K562 (cell line): Measurements from ENCODE around the gene SCFD2. TPM values are rescaled to one million over a fixed set of nuclear protein-coding genes. Genes with fewer than 3 reads are reported as not detected.

Source experiments
- ATAC-seq: fragments of 200-7000 bp; cut with Tn5 transposase; 3 replicates; pipeline ENCODE4 v1.9.1; 2020; ENCODE audit warnings: moderate library complexity
- BruUV-seq: library from RNA; stranded (reverse); fragments of 400-500 nt; replicated peaks from 2 replicates; lab custom pipeline; 2021; lab: Mats Ljungman, UMichigan
- CTCF ChIA-PET: fragments of 300-600 bp; formaldehyde crosslinking; extraction: SDS; loops from one replicate; lab custom pipeline; 2021; ENCODE audit warnings: low intra/inter-chr PET ratio; lab: Yijun Ruan, JAX
- POLR2A ChIA-PET: fragments of 300-600, 350-650 bp; sonication (Branson Sonifier 250); formaldehyde crosslinking; extraction: SDS; loops from one replicate; lab custom pipeline; 2021; ENCODE audit warnings: antibody characterized with exemption, inconsistent platforms; lab: Yijun Ruan, JAX
- DNase-seq, 4 experiments: peaks; one replicate each; pipeline versions ENCODE4 v3.0.0 to v3.0.0-alpha.2; 2011 to 2018; ENCODE audit warnings: low spot score in 3 of 4, mixed read lengths in 3 of 4; ENCODE audit errors: extremely low read depth in 1 of 4
- FAIRE-seq: peaks from 2 replicates; lab custom pipeline; 2011; peaks lifted over from hg19 to GRCh38; lab: Jason Lieb, UNC
- H2AFZ ChIP-seq: 2 replicates; pipeline ENCODE4 v1.6.0; 2011; ENCODE audit warnings: low read depth, low read length, control low read depth, inconsistent platforms
- H3K27ac ChIP-seq: fragments of 200-600 bp; 3 replicates; pipeline ENCODE4 v1.8.0; 2011; ENCODE audit warnings: low read depth, mild to moderate bottlenecking, control low read depth, inconsistent platforms, low read length, moderate library complexity, mixed read lengths; ENCODE audit errors: extremely low read depth
- H3K27me3 ChIP-seq, 2 experiments: fragments of 300-600 bp in 1 of 2; 2 replicates in 1 of 2; 3 replicates in 1 of 2; pipeline versions ENCODE4 v1.6.0 to v1.8.0; 2011; ENCODE audit warnings: inconsistent platforms in 2 of 2, low read length in 2 of 2, mild to moderate bottlenecking in 1 of 2, mixed read lengths in 1 of 2, moderate library complexity in 1 of 2; ENCODE audit not compliant: control insufficient read depth in 2 of 2, insufficient read depth in 2 of 2
- H3K36me3 ChIP-seq: fragments of 300-600 bp; 3 replicates; pipeline ENCODE4 v1.8.0; 2011; ENCODE audit warnings: mild to moderate bottlenecking, low read length, inconsistent platforms; ENCODE audit not compliant: control insufficient read depth, insufficient read depth
- H3K4me1 ChIP-seq, 2 experiments: fragments of 200-600 bp in 1 of 2; replicated peaks in 1 of 2; 2 replicates in 1 of 2; 3 replicates in 1 of 2; pipeline versions ENCODE4 v1.5.1 to v1.8.0; 2011; ENCODE audit warnings: inconsistent platforms in 2 of 2, low read length in 2 of 2, mild to moderate bottlenecking in 1 of 2, mixed read lengths in 1 of 2, moderate library complexity in 1 of 2; ENCODE audit not compliant: control insufficient read depth in 2 of 2, insufficient read depth in 2 of 2
- H3K4me2 ChIP-seq: 2 replicates; pipeline ENCODE4 v1.6.1; 2011; ENCODE audit warnings: low read length, control low read depth, inconsistent platforms, mixed read lengths; ENCODE audit not compliant: insufficient read depth
- H3K4me3 ChIP-seq: fragments of 200-600 bp; sonication (generic), shearing (Covaris generic); 2 replicates; pipeline ENCODE4 v1.5.1; 2016; ENCODE audit warnings: control low read depth, inconsistent platforms
- H3K79me2 ChIP-seq: fragments of 200-600 bp; 3 replicates; pipeline ENCODE4 v1.8.0; 2011; ENCODE audit warnings: low read length, inconsistent platforms; ENCODE audit not compliant: control insufficient read depth, insufficient read depth
- H3K9ac ChIP-seq, 2 experiments: 2 replicates each; pipeline versions ENCODE4 v1.6.0 to v1.6.1; 2011; ENCODE audit warnings: low read depth in 2 of 2, low read length in 2 of 2, control low read depth in 1 of 2, inconsistent platforms in 1 of 2, mild to moderate bottlenecking in 1 of 2, mixed read lengths in 1 of 2; ENCODE audit not compliant: insufficient read depth in 1 of 2
- H3K9me1 ChIP-seq: one replicate; pipeline ENCODE4 v1.6.0; 2011; ENCODE audit warnings: inconsistent platforms, mild to moderate bottlenecking, low read length, moderate library complexity; ENCODE audit not compliant: control insufficient read depth, insufficient read depth
- H3K9me3 ChIP-seq: replicated peaks from 2 replicates; pipeline ENCODE4 v1.5.1; 2011; ENCODE audit warnings: low read depth, low read length, inconsistent platforms; ENCODE audit not compliant: control insufficient read depth, insufficient read depth
- H4K20me1 ChIP-seq: replicated peaks from 2 replicates; pipeline ENCODE4 v1.6.1; 2011; ENCODE audit warnings: low read length, inconsistent platforms, mixed read lengths; ENCODE audit not compliant: control insufficient read depth, insufficient read depth
- BDP1 ChIP-seq: IDR thresholded peaks from 3 replicates; pipeline ENCODE4 v1.6.1; 2011; ENCODE audit not compliant: insufficient read length, insufficient read depth
- DIDO1 ChIP-seq: fragments of 450-650 bp; IDR thresholded peaks from 2 replicates; pipeline ENCODE4 v1.6.1; 2016; ENCODE audit warnings: low read depth, missing biosample characterization, missing genetic modification characterization
- ESRRA ChIP-seq: fragments of 450-650 bp; IDR thresholded peaks from 2 replicates; pipeline ENCODE4 v1.6.1; 2014; ENCODE audit warnings: low read depth, mild to moderate bottlenecking, moderate library complexity, borderline replicate concordance
- HINFP ChIP-seq: fragments of 450-650 bp; conservative IDR thresholded peaks from 2 replicates; pipeline ENCODE4 v1.6.1; 2016; ENCODE audit warnings: missing genetic modification characterization, low read depth, mild to moderate bottlenecking, control low read depth, missing compliant biosample characterization
- KDM1A ChIP-seq, 2 experiments: fragments of 450-650 bp; IDR thresholded peaks; 2 replicates each; pipeline ENCODE4 v1.6.1; 2016; ENCODE audit warnings: mild to moderate bottlenecking in 2 of 2
- LEF1 ChIP-seq: fragments of 450-650 bp; IDR thresholded peaks from 2 replicates; pipeline ENCODE4 v1.6.1; 2016; ENCODE audit warnings: mild to moderate bottlenecking
- PML ChIP-seq: IDR thresholded peaks from 2 replicates; pipeline ENCODE4 v1.6.1; 2012; ENCODE audit warnings: low read length, inconsistent platforms
- POLR2G ChIP-seq: fragments of 200-400 bp; formaldehyde crosslinking; IDR thresholded peaks from 2 replicates; pipeline ENCODE4 v1.6.1; 2017; ENCODE audit warnings: low read depth, mild to moderate bottlenecking, antibody characterized with exemption, low read length, moderate library complexity
- POU5F1 ChIP-seq: fragments of 150-350 bp; IDR thresholded peaks from 2 replicates; pipeline ENCODE4 v1.6.1; 2014; ENCODE audit warnings: borderline replicate concordance, low read length, low read depth, mild to moderate bottlenecking; ENCODE audit not compliant: partially characterized antibody
- SMAD1 ChIP-seq: fragments of 150-350 bp; IDR thresholded peaks from 2 replicates; pipeline ENCODE4 v1.6.1; 2014; ENCODE audit warnings: low read length, low read depth; ENCODE audit not compliant: partially characterized antibody
- TAL1 ChIP-seq: fragments of 450-650 bp; IDR thresholded peaks from 2 replicates; pipeline ENCODE4 v1.6.1; 2016; ENCODE audit warnings: mild to moderate bottlenecking
- THRAP3 ChIP-seq: fragments of 450-650 bp; IDR thresholded peaks from 2 replicates; pipeline ENCODE4 v1.6.1; 2016; ENCODE audit warnings: mild to moderate bottlenecking, inconsistent platforms, borderline replicate concordance
- ZNF41 ChIP-seq: fragments of 250-450 bp; sonication (Bioruptor Pico); conservative IDR thresholded peaks from 2 replicates; pipeline ENCODE4 v1.4.0; 2020; ENCODE audit warnings: mild to moderate bottlenecking
- WGBS: fragments of 100-300 bp; shearing (Covaris generic); methylation state at CpG from one replicate; pipeline ENCODE4 v1.1.6; 2016; ENCODE audit warnings: low coverage, mixed read lengths; ENCODE audit not compliant: insufficient coverage; ENCODE audit errors: missing lambda C conversion rate; 5-methylcytosine and 5-hydroxymethylcytosine counted together
- in situ Hi-C: fragments of 300-500 bp; cut with MboI; formaldehyde crosslinking; loops from 4 replicates; pipeline ENCODE4 v1.15.0; 2018; ENCODE audit warnings: inconsistent platforms, mixed read lengths
- intact Hi-C: fragments of 100-400 bp; cut with micrococcal nuclease; formaldehyde crosslinking; loops from 2 replicates; pipeline ENCODE4 v1.14.2; 2022
- polyA plus RNA-seq, 8 experiments: library from polyadenylated mRNA; depleted of rRNA in 4 of 8; stranded (reverse) in 5 of 8; unstranded in 3 of 8; fragments of >200 nt; fragmentation: Nextera tagmentation in 2 of 8; fragmentation: Illumina TruSeq in 1 of 8; extraction: Ambion mirVana in 2 of 8; extraction: Trizol in 1 of 8; gene quantifications; 2 replicates each; pipeline versions ENCODE4 v1.2.1 to v1.2.3, GENCODE V29; 2011 to 2014; ENCODE audit warnings: inconsistent platforms in 1 of 8, missing spikeins in 1 of 8
- total RNA-seq, 7 experiments: library from RNA; depleted of rRNA in 6 of 7; stranded (reverse); fragments of >200 nt in 6 of 7; fragmentation: Illumina TruSeq in 2 of 7; extraction: Trizol in 2 of 7; gene quantifications; 2 replicates each; pipeline versions ENCODE4 v1.2.1 to v1.2.3, GENCODE V29; 2011 to 2021; ENCODE audit warnings: low replicate concordance in 1 of 7
- TF ChIP-seq, protein P1 (sequence below): fragments of 450-650 bp; IDR thresholded peaks from 2 replicates; pipeline ENCODE4 v1.7.1; 2018; ENCODE audit warnings: mild to moderate bottlenecking, low read depth; ENCODE audit not compliant: partially characterized antibody
- TF ChIP-seq, protein P2 (sequence below): fragments of 250-450 bp; sonication (Bioruptor Pico); IDR thresholded peaks from 2 replicates; pipeline ENCODE4 v1.8.0; 2022; ENCODE audit warnings: inconsistent platforms

The SCFD2 gene
- total and polyA plus RNA-seq, 9 of the 15 experiments (the other 6 are each of a cell fraction or from before 2014, with no cell fraction given) = 5.7 to 30.3 (median 22.8) TPM

DNA sequence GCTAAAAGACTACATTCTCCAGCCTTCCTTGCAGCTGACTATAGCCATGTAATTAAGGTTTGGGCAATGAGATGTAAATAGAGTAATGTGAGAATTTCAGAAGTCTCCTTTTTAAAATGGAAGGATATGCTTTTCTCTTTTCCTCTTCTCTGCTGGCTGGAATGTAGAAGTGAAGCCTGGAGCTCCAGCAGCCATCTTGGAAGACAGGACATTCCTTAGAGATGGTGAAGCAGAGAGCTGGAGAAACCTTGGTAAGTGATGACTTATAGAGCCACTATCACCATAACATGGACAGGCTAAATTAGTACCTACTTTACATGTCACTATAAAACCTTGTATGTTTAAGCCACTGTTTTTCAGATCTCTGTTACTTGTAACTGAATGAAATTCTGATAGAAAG is 455.7 kb downstream of the SCFD2 start (continued):
- TF ChIP-seq HINFP (no peak), ESRRA (no peak)

GRCh38 chr4:52907510-52907909 is 458.4 kb downstream of the SCFD2 start:
- Histone ChIP-seq H3K27ac (no peak overlapping the region), H3K27me3 (no peaks in the 10 kb centered on the region), H4K20me1 (no peaks in the 10 kb centered on the region), H3K4me1 (no peaks in the 10 kb centered on the region), H3K9me1 (no peaks in the 10 kb centered on the region), H3K79me2 (no peaks in the 10 kb centered on the region), H3K9ac (no peak overlapping the region), H3K4me3 (no peak overlapping the region), H3K9me3 (no peaks in the 10 kb centered on the region), H3K36me3 (no peaks in the 10 kb centered on the region; the same call in 1 of the 3 replicates), H2AFZ (no peak overlapping the region), H3K4me2 (no peak overlapping the region)
- 81% methylated on average over 2 of the region's 2 CpGs for WGBS
- ATAC-seq (no peak), FAIRE-seq (no peak), DNase-seq (no peak)
- POLR2A ChIA-PET = no interaction called here
- no TSS peak for BruUV-seq
- intact Hi-C loops = no loop called here
- CTCF ChIA-PET = no interaction called here
- in situ Hi-C loops = no loop called here
- TF ChIP-seq THRAP3 = no peak
- TF ChIP-seq SMAD1 = no peak
- no peak for TF ChIP-seq LEF1
- no peak for TF ChIP-seq BDP1
- TF ChIP-seq POU5F1 = no peak
- TF ChIP-seq, protein P1, sequence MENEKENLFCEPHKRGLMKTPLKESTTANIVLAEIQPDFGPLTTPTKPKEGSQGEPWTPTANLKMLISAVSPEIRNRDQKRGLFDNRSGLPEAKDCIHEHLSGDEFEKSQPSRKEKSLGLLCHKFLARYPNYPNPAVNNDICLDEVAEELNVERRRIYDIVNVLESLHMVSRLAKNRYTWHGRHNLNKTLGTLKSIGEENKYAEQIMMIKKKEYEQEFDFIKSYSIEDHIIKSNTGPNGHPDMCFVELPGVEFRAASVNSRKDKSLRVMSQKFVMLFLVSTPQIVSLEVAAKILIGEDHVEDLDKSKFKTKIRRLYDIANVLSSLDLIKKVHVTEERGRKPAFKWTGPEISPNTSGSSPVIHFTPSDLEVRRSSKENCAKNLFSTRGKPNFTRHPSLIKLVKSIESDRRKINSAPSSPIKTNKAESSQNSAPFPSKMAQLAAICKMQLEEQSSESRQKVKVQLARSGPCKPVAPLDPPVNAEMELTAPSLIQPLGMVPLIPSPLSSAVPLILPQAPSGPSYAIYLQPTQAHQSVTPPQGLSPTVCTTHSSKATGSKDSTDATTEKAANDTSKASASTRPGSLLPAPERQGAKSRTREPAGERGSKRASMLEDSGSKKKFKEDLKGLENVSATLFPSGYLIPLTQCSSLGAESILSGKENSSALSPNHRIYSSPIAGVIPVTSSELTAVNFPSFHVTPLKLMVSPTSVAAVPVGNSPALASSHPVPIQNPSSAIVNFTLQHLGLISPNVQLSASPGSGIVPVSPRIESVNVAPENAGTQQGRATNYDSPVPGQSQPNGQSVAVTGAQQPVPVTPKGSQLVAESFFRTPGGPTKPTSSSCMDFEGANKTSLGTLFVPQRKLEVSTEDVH = no peak
- no peak for TF ChIP-seq KDM1A (IDR thresholded peaks at IDR 0.05)
- no peak for TF ChIP-seq DIDO1
- TF ChIP-seq TAL1 = no peak
- TF ChIP-seq, protein P2, sequence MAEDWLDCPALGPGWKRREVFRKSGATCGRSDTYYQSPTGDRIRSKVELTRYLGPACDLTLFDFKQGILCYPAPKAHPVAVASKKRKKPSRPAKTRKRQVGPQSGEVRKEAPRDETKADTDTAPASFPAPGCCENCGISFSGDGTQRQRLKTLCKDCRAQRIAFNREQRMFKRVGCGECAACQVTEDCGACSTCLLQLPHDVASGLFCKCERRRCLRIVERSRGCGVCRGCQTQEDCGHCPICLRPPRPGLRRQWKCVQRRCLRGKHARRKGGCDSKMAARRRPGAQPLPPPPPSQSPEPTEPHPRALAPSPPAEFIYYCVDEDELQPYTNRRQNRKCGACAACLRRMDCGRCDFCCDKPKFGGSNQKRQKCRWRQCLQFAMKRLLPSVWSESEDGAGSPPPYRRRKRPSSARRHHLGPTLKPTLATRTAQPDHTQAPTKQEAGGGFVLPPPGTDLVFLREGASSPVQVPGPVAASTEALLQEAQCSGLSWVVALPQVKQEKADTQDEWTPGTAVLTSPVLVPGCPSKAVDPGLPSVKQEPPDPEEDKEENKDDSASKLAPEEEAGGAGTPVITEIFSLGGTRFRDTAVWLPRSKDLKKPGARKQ (CRISPR knock-in tag) = no peak
- TF ChIP-seq POLR2G = no peak
- TF ChIP-seq PML = no peak
- no peak for TF ChIP-seq ZNF41
